Lower lobe of right lung (tissue), 2 donors: Measurements from ENCODE around the gene CEP350. TPM values are rescaled to one million over a fixed set of nuclear protein-coding genes. Genes with fewer than 3 reads are reported as not detected.

Experiments used
- ATAC-seq, 2 donors: fragments of 200-7000 bp; cut with Tn5 transposase; one replicate each; pipeline ENCODE4 v1.9.1; 2020 to 2022; ENCODE audit warnings: mild to moderate bottlenecking in 2 of 2, moderate library complexity in 2 of 2
- DNase-seq: peaks from one replicate; pipeline ENCODE4 v3.0.0-alpha.2; 2020
- H3K27ac ChIP-seq: fragments of 200-600 bp; one replicate; pipeline ENCODE4 v1.8.0; 2022
- H3K27me3 ChIP-seq: fragments of 200-600 bp; one replicate; pipeline ENCODE4 v1.8.0; 2022; ENCODE audit warnings: low read depth
- H3K36me3 ChIP-seq: fragments of 200-600 bp; one replicate; pipeline ENCODE4 v1.8.0; 2022; ENCODE audit warnings: mild to moderate bottlenecking
- H3K4me1 ChIP-seq: fragments of 200-600 bp; one replicate; pipeline ENCODE4 v1.8.0; 2022
- H3K4me3 ChIP-seq: fragments of 200-600 bp; one replicate; pipeline ENCODE4 v1.8.0; 2022; ENCODE audit warnings: mild to moderate bottlenecking
- H3K9me3 ChIP-seq: fragments of 200-600 bp; one replicate; pipeline ENCODE4 v1.8.0; 2022
- CTCF ChIP-seq: fragments of 200-600 bp; IDR thresholded peaks from one replicate; pipeline ENCODE4 v1.8.0; 2022; ENCODE audit warnings: antibody characterized with exemption, mild to moderate bottlenecking
- intact Hi-C: fragments of 100-400 bp; cut with DNase I; formaldehyde crosslinking; loops from one replicate; pipeline ENCODE4 v1.11.0; 2022
- total RNA-seq: library from RNA; stranded (reverse); fragmentation: NEBNext Ultra II Directional; extraction: Animal tissue kit (Norgen Biotek cat#: 25700); gene quantifications from one replicate; pipeline ENCODE4 v1.2.1, GENCODE V29; 2021
- donor health status: DM: no; HTN: yes; CAD: no; lungs with severe emphysema.

CEP350 gene
- total RNA-seq, 1 donor from 2014 or later = 53.2 TPM

GRCh38 chr1:180083164-180083563 lies 128.6 kb downstream of the CEP350 start:
- intact Hi-C loops = no loop called here
- H3K27ac ChIP-seq = no peak overlapping the region
- DNase-seq (no peak), ATAC-seq (no peak)
- peaks cover 80% of the 10 kb centered on the region for H3K36me3 ChIP-seq
- no peak overlapping the region for H3K4me3 ChIP-seq
- H3K27me3 ChIP-seq = no peaks in the 10 kb centered on the region
- H3K4me1 ChIP-seq = no peaks in the 10 kb centered on the region
- no peaks in the 10 kb centered on the region for H3K9me3 ChIP-seq
- no peak for TF ChIP-seq CTCF

- H3K36me3 ChIP-seq = peaks cover 74% of the 10 kb centered on the region
- ATAC-seq = no peak
- no peak for TF ChIP-seq CTCF
- no peak for DNase-seq
- intact Hi-C loops = no loop called here
- H3K9me3 ChIP-seq = no peaks in the 10 kb centered on the region
- no peaks in the 10 kb centered on the region for H3K27me3 ChIP-seq
- no peak overlapping the region for H3K4me3 ChIP-seq
- H3K27ac ChIP-seq = no peak overlapping the region
- H3K4me1 ChIP-seq = no peaks in the 10 kb centered on the region
These were observed 130.3 kb downstream of the CEP350 start for GRCh38 chr1:180084867-180085266.

- no peak for DNase-seq
- Histone ChIP-seq H3K27me3 (no peaks in the 10 kb centered on the region), H3K36me3 (peaks cover 69% of the 10 kb centered on the region), H3K4me1 (no peaks in the 10 kb centered on the region), H3K9me3 (no peaks in the 10 kb centered on the region), H3K27ac (no peak overlapping the region), H3K4me3 (no peak overlapping the region)
- no peak for ATAC-seq
- no peak for TF ChIP-seq CTCF
- intact Hi-C loops = no loop called here
These were observed 130.7 kb downstream of the CEP350 start for GRCh38 chr1:180085331-180085730.

GRCh38 chr1:180092931-180093650 lies 138.5 kb downstream of the CEP350 start:
- H3K4me3 ChIP-seq = no peak overlapping the region
- TF ChIP-seq CTCF = no peak
- no peaks in the 10 kb centered on the region for H3K27me3 ChIP-seq
- no peak for DNase-seq
- H3K27ac ChIP-seq = no peak overlapping the region
- peaks cover 81% of the 10 kb centered on the region for H3K36me3 ChIP-seq
- intact Hi-C loops = loop anchor here (10.0 kb wide), 1 partner anchor 82 kb away; no protein-coding TSS in a partner anchor
- H3K9me3 ChIP-seq = no peaks in the 10 kb centered on the region
- peaks cover 2% of the 10 kb centered on the region for H3K4me1 ChIP-seq
- ATAC-seq = no peak

- intact Hi-C loops = loop anchor here (10.0 kb wide), 1 partner anchor 80 kb away; no protein-coding TSS in a partner anchor
- Histone ChIP-seq H3K36me3 (peaks cover 85% of the 10 kb centered on the region), H3K27ac (no peak overlapping the region), H3K9me3 (no peaks in the 10 kb centered on the region), H3K4me1 (peaks cover 7% of the 10 kb centered on the region), H3K27me3 (no peaks in the 10 kb centered on the region), H3K4me3 (no peak overlapping the region)
- no peak for DNase-seq
- TF ChIP-seq CTCF = no peak
- ATAC-seq = no peak
These were observed 140.2 kb downstream of the CEP350 start for GRCh38 chr1:180094705-180095295.
